Endothelial cell of umbilical vein (primary cell): ENCODE results near the gene CHURC1. TPM values are rescaled to one million over a fixed set of nuclear protein-coding genes. Genes with fewer than 3 reads are reported as not detected.

Experiments used
- BruUV-seq: library from RNA; stranded (reverse); fragments of 400-500 nt; replicated peaks from 2 replicates; lab custom pipeline; 2021; lab: Mats Ljungman, UMichigan
- CTCF ChIA-PET: fragments of 300-600, 350-600 bp; sonication (Branson Sonifier 250); formaldehyde crosslinking; loops from one replicate; lab custom pipeline; 2021; ENCODE audit warnings: antibody characterized with exemption, inconsistent platforms; lab: Charles Lee
- POLR2A ChIA-PET: fragments of 300-600, 350-600 bp; sonication (Branson Sonifier 250); formaldehyde crosslinking; loops from one replicate; lab custom pipeline; 2021; ENCODE audit warnings: antibody characterized with exemption, inconsistent platforms; lab: Charles Lee
- DNase-seq: peaks from one replicate; pipeline ENCODE4 v3.0.0-alpha.2; 2011; ENCODE audit warnings: low read depth, low spot score
- FAIRE-seq: peaks from 2 replicates; lab custom pipeline; 2011; peaks lifted over from hg19 to GRCh38; lab: Jason Lieb, UNC
- H2AFZ ChIP-seq: 2 replicates; pipeline ENCODE4 v1.6.0; 2012; ENCODE audit warnings: low read depth, low read length, control low read depth, inconsistent platforms
- H3K27ac ChIP-seq: 2 replicates; pipeline ENCODE4 v1.5.1; 2011; ENCODE audit warnings: low read depth, mild to moderate bottlenecking, control low read depth, low read length, moderate library complexity; ENCODE audit not compliant: insufficient read depth
- H3K27me3 ChIP-seq, 2 experiments: 2 replicates each; pipeline versions ENCODE4 v1.6.0 to v1.6.1; 2011; ENCODE audit warnings: low read length in 2 of 2, mixed read lengths in 1 of 2; ENCODE audit not compliant: control insufficient read depth in 2 of 2, insufficient read depth in 2 of 2
- H3K36me3 ChIP-seq, 2 experiments: 2 replicates in 1 of 2; 3 replicates in 1 of 2; pipeline ENCODE4 v1.5.1; 2011; ENCODE audit warnings: low read length in 2 of 2, mild to moderate bottlenecking in 1 of 2, moderate library complexity in 1 of 2; ENCODE audit not compliant: control insufficient read depth in 2 of 2, insufficient read depth in 2 of 2; ENCODE audit errors: extremely low read depth in 1 of 2
- H3K4me1 ChIP-seq: 3 replicates; pipeline ENCODE4 v1.5.1; 2011; ENCODE audit warnings: mild to moderate bottlenecking, low read length; ENCODE audit not compliant: control insufficient read depth, insufficient read depth; ENCODE audit errors: extremely low read depth
- H3K4me2 ChIP-seq: 2 replicates; pipeline ENCODE4 v1.6.1; 2011; ENCODE audit warnings: low read length, control low read depth, mixed read lengths; ENCODE audit not compliant: insufficient read depth
- H3K4me3 ChIP-seq, 3 experiments: fragments of 200-600 bp in 1 of 3; sonication (generic), shearing (Covaris generic) in 1 of 3; replicated peaks in 1 of 3; 2 replicates each; pipeline ENCODE4 v1.5.1; 2011 to 2016; ENCODE audit warnings: control low read depth in 3 of 3, low read length in 3 of 3, mild to moderate bottlenecking in 2 of 3, inconsistent platforms in 1 of 3, low read depth in 1 of 3, moderate library complexity in 1 of 3; ENCODE audit not compliant: insufficient read depth in 1 of 3
- H3K79me2 ChIP-seq: 2 replicates; pipeline ENCODE4 v1.6.0; 2012; ENCODE audit warnings: low read length, inconsistent platforms; ENCODE audit not compliant: control insufficient read depth, insufficient read depth
- H3K9ac ChIP-seq: replicated peaks from 2 replicates; pipeline ENCODE3; 2011; ENCODE audit warnings: low read length, control low read depth; ENCODE audit not compliant: insufficient read depth; ENCODE audit errors: extremely low read depth
- H3K9me1 ChIP-seq: replicated peaks from 3 replicates; pipeline ENCODE4 v1.6.0; 2011; ENCODE audit warnings: mild to moderate bottlenecking, low read length; ENCODE audit not compliant: control insufficient read depth, insufficient read depth; ENCODE audit errors: extremely low read depth
- H3K9me3 ChIP-seq: replicated peaks from 2 replicates; pipeline ENCODE4 v1.5.1; 2012; ENCODE audit warnings: low read length, inconsistent platforms; ENCODE audit not compliant: control insufficient read depth, insufficient read depth
- H4K20me1 ChIP-seq: replicated peaks from 2 replicates; pipeline ENCODE3; 2011; ENCODE audit warnings: mild to moderate bottlenecking, low read length; ENCODE audit not compliant: control insufficient read depth, insufficient read depth; ENCODE audit errors: extremely low read depth
- EZH2 ChIP-seq: IDR thresholded peaks from 2 replicates; pipeline ENCODE4 v1.6.1; 2012; ENCODE audit warnings: borderline replicate concordance, low read depth, mild to moderate bottlenecking, moderate library complexity, low read length, inconsistent platforms; ENCODE audit not compliant: severe bottlenecking
- FOS ChIP-seq: IDR thresholded peaks from 2 replicates; pipeline ENCODE4 v1.6.1; 2011; ENCODE audit warnings: mild to moderate bottlenecking, low read length, moderate library complexity, borderline replicate concordance; ENCODE audit not compliant: insufficient read depth
- GATA2 ChIP-seq: IDR thresholded peaks from 2 replicates; pipeline ENCODE4 v1.7.0; 2011; ENCODE audit warnings: low read depth, mild to moderate bottlenecking, moderate library complexity, mixed read lengths, low read length; ENCODE audit not compliant: insufficient read length, insufficient read depth
- JUN ChIP-seq: IDR thresholded peaks from 2 replicates; pipeline ENCODE4 v1.6.1; 2011; ENCODE audit warnings: borderline replicate concordance, low read depth; ENCODE audit not compliant: insufficient read length, insufficient read depth
- MYC ChIP-seq: IDR thresholded peaks from one replicate; pipeline ENCODE4 v1.6.1; 2011; ENCODE audit warnings: mild to moderate bottlenecking, low read depth, low read length
- POLR2A ChIP-seq: IDR thresholded peaks from 2 replicates; pipeline ENCODE4 v1.6.1; 2012; ENCODE audit warnings: low read depth, mild to moderate bottlenecking, control low read depth, low read length
- POLR2AphosphoS5 ChIP-seq: IDR thresholded peaks from 2 replicates; pipeline ENCODE4 v1.6.1; 2012; ENCODE audit warnings: low read depth, mild to moderate bottlenecking, control low read depth, low read length, moderate library complexity; ENCODE audit not compliant: insufficient read depth
- dilution Hi-C: fragments of 300-500 bp; cut with MboI; formaldehyde crosslinking; loops from one replicate; pipeline ENCODE4 v1.15.0; 2019; ENCODE audit warnings: low sequenced_read_pairs; ENCODE audit not compliant: extremely low pct_ligation_motif_present
- intact Hi-C: fragments of 100-400 bp; cut with micrococcal nuclease; formaldehyde crosslinking; loops from one replicate; pipeline ENCODE4 v1.10.0; 2022
- polyA plus RNA-seq, 4 experiments: library from polyadenylated mRNA; depleted of rRNA in 3 of 4; stranded (reverse) in 3 of 4; unstranded in 1 of 4; fragments of >200 nt; gene quantifications; 2 replicates each; pipeline versions ENCODE4 v1.2.1 to v1.2.3, GENCODE V29; 2011 to 2012; ENCODE audit warnings: missing spikeins in 1 of 4
- total RNA-seq: library from RNA; stranded (reverse); gene quantifications from 2 replicates; pipeline ENCODE4 v1.2.3, GENCODE V29; 2021
- TF ChIP-seq, protein P1 (sequence below), 2 donors: IDR thresholded peaks; 1 replicate in 1 of 2; 2 replicates in 1 of 2; pipeline ENCODE4 v1.5.1; 2011; ENCODE audit warnings: low read length in 2 of 2, mild to moderate bottlenecking in 2 of 2, moderate library complexity in 2 of 2, control low read depth in 1 of 2, inconsistent platforms in 1 of 2, low read depth in 1 of 2; ENCODE audit not compliant: insufficient read depth in 1 of 2; ENCODE audit errors: extremely low read depth in 1 of 2
- TF ChIP-seq, protein P2 (sequence below): IDR thresholded peaks from 2 replicates; pipeline ENCODE4 v1.6.1; 2011; ENCODE audit not compliant: insufficient read depth, insufficient read length

CHURC1 gene
- total and polyA plus RNA-seq, 2 donors (not counting 3 experiments of a cell fraction or from before 2014, with no cell fraction given): 44.4 to 62.2 TPM

DNA sequence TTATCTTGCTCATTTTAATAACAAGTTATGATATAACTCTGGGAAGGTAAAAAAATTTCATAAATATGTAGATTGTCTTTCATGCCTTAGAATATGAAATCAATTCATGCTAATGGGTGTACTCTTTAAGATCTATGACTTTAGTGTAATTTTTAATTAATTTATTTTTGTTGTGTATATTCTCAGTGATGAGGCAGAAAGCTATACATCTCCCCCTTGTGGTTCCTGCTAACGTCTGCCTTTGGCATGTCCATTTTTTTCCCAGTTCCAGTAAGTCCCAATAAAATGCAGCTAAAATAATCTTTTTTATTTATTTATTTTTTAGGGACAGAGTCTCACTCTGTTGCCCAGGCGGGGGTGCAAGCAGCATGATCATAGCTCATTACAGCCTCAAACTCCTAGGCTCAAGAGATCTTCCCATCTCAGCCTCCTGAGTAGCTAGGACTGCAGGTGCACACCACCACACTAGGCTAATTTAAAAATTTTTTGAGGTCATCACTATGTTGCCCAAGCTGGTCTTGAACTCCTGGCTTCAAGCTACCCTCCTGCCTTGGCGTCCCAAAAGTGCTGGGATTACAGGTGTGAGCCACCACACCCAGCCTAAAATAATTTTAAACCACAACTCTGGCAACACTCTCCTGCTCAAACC, 3.3 kb upstream of the CHURC1 start:
- Histone ChIP-seq H3K4me2 (no peak overlapping the region), H3K36me3 (no peaks in the 10 kb centered on the region), H3K27me3 (peaks cover 14 to 23% of the 10 kb centered on the region in 2 experiments), H2AFZ (no peak overlapping the region), H3K9me3 (no peaks in the 10 kb centered on the region), H3K79me2 (peaks cover 17% of the 10 kb centered on the region), H3K4me1 (peaks cover 16% of the 10 kb centered on the region), H4K20me1 (no peaks in the 10 kb centered on the region), H3K27ac (no peak overlapping the region), H3K4me3 (no peak overlapping the region), H3K9ac (no peak overlapping the region), H3K9me1 (no peaks in the 10 kb centered on the region)
- ChIA-PET CTCF (interaction anchor here (0.6 to 4.0 kb wide), 44 partner anchors 10 to 567 kb away, joined by 3 to 61 read pairs (median 4); partner anchors contain the start of genes FNTB, HSPA2 and SPTB), POLR2A (interaction anchor here (0.7 kb wide), 1 partner anchor 60 kb away, joined by 3 read pairs; no protein-coding TSS in a partner anchor)
- FAIRE-seq: no peak
- intact Hi-C loops (loop anchor here (5.0 kb wide), 1 partner anchor 89 kb away; no protein-coding TSS in a partner anchor), dilution Hi-C loops (no loop called here)
- DNase-seq: peak; percentile 46
- TF ChIP-seq, protein P1, sequence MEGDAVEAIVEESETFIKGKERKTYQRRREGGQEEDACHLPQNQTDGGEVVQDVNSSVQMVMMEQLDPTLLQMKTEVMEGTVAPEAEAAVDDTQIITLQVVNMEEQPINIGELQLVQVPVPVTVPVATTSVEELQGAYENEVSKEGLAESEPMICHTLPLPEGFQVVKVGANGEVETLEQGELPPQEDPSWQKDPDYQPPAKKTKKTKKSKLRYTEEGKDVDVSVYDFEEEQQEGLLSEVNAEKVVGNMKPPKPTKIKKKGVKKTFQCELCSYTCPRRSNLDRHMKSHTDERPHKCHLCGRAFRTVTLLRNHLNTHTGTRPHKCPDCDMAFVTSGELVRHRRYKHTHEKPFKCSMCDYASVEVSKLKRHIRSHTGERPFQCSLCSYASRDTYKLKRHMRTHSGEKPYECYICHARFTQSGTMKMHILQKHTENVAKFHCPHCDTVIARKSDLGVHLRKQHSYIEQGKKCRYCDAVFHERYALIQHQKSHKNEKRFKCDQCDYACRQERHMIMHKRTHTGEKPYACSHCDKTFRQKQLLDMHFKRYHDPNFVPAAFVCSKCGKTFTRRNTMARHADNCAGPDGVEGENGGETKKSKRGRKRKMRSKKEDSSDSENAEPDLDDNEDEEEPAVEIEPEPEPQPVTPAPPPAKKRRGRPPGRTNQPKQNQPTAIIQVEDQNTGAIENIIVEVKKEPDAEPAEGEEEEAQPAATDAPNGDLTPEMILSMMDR (IDR thresholded peaks at IDR 0.05; ENCODE audit: extremely low read depth in 1 of 2, insufficient read depth in 1 of 2, low read depth in 1 of 2, low read length in 2 of 2): peak; percentile 41 to 51
- TF ChIP-seq, protein P2, sequence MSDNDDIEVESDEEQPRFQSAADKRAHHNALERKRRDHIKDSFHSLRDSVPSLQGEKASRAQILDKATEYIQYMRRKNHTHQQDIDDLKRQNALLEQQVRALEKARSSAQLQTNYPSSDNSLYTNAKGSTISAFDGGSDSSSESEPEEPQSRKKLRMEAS: no peak
- BruUV-seq: no TSS peak

DNA sequence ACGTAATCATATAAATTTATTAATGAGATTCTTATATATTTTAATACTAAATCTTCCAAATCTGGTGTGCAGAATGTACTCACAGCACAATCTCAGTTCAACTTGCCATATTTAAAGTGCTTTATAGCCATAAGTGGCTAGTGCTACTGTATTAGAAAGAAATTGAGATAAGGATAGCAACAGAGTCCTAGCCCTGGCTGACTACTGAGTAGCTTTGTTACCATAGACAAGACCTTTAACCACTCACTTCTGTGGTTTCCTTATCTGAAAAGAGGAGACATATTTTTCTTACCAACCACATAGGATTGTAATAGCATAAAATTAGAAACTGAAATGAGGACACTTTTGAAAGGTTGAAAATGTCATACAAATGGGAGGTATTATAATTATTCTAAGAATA, 2.0 kb upstream of the CHURC1 start:
- Histone ChIP-seq H3K9ac (no peak overlapping the region), H3K27me3 (peaks cover 9 to 21% of the 10 kb centered on the region in 2 experiments), H3K9me3 (no peaks in the 10 kb centered on the region), H3K36me3 (no peaks in the 10 kb centered on the region), H3K4me3 (no peak overlapping the region), H2AFZ (no peak overlapping the region), H4K20me1 (no peaks in the 10 kb centered on the region), H3K9me1 (no peaks in the 10 kb centered on the region), H3K79me2 (peaks cover 21% of the 10 kb centered on the region), H3K4me1 (peaks cover 16% of the 10 kb centered on the region), H3K4me2 (no peak overlapping the region), H3K27ac (no peak overlapping the region)
- TF ChIP-seq, protein P2: no peak
- TF ChIP-seq FOS (no peak), POLR2A (no peak), GATA2 (no peak), MYC (no peak), JUN (no peak), EZH2 (no peak), POLR2AphosphoS5 (no peak)
- TF ChIP-seq, protein P1 (IDR thresholded peaks at IDR 0.05; ENCODE audit: extremely low read depth in 1 of 2, insufficient read depth in 1 of 2, low read depth in 1 of 2, low read length in 2 of 2): no peak
- dilution Hi-C loops (no loop called here), intact Hi-C loops (loop anchor here (5.0 kb wide), 1 partner anchor 90 kb away; no protein-coding TSS in a partner anchor)
- ChIA-PET CTCF (interaction anchor here (3.5 to 4.0 kb wide), 2 partner anchors 21 to 89 kb away, joined by 50 to 61 read pairs; no protein-coding TSS in a partner anchor), POLR2A (no interaction called here)
- FAIRE-seq (no peak), DNase-seq (no peak)
- no TSS peak for BruUV-seq
